HTR-8/SVneo (cell line): ENCODE results near the gene CD8B.

Experiments used
- DNase-seq: peaks from one replicate; pipeline ENCODE4 v3.0.0; 2011; ENCODE audit warnings: low spot score, mixed read lengths; ENCODE audit not compliant: insufficient read length
- FAIRE-seq: peaks from 2 replicates; lab custom pipeline; 2011; peaks lifted over from hg19 to GRCh38; lab: Jason Lieb, UNC

The CD8B gene

GRCh38 chr2:86781363-86781762 lies 80.3 kb downstream of the CD8B start:
- DNase-seq (no peak), FAIRE-seq (no peak)

GRCh38 chr2:86779971-86780370 lies 81.7 kb downstream of the CD8B start:
- DNase-seq: no peak
- no peak for FAIRE-seq

- FAIRE-seq: no peak
- no peak for DNase-seq
Measured at GRCh38 chr2:86778957-86779356, 82.7 kb downstream of the CD8B start.

GRCh38 chr2:86776532-86776931 lies 85.2 kb downstream of the CD8B start:
- no peak for DNase-seq
- FAIRE-seq: no peak

- DNase-seq (no peak), FAIRE-seq (no peak)
Measured at GRCh38 chr2:86775338-86775737, 86.3 kb downstream of the CD8B start.

GRCh38 chr2:86774862-86775261 lies 86.8 kb downstream of the CD8B start:
- DNase-seq: no peak
- FAIRE-seq: no peak

GRCh38 chr2:86772611-86773010 lies 89.1 kb downstream of the CD8B start:
- no peak for FAIRE-seq

GRCh38 chr2:86770816-86771301 lies 90.8 kb downstream of the CD8B start:
- no peak for DNase-seq
- FAIRE-seq: peak; percentile 33

More at GRCh38 chr2:86772611-86773010, 89.1 kb downstream of the CD8B start:
- no peak for DNase-seq

- DNase-seq (no peak), FAIRE-seq (no peak)
Measured at GRCh38 chr2:86769838-86770237, 91.8 kb downstream of the CD8B start.

GRCh38 chr2:86768189-86768949 lies 93.3 kb downstream of the CD8B start:
- FAIRE-seq (no peak), DNase-seq (no peak)
